ENCODE measurements around the gene KANK4.

The KANK4 gene

GRCh38 chr1:62228883-62229187, 90.4 kb downstream of the KANK4 start:
- ATAC-seq: no peak
- no peak for TF ChIP-seq TCF4 (CRISPR knock-in tag; IDR thresholded peaks at IDR 0.05; ENCODE audit: borderline replicate concordance)
- TF ChIP-seq PATZ1 (CRISPR knock-in tag; IDR thresholded peaks at IDR 0.05; ENCODE audit: borderline replicate concordance): no peak
- no peak for TF ChIP-seq ZFP3 (CRISPR knock-in tag; IDR thresholded peaks at IDR 0.05)
- no peak for TF ChIP-seq OSR1 (CRISPR knock-in tag; IDR thresholded peaks at IDR 0.05)

GRCh38 chr1:62228136-62228882, 90.9 kb downstream of the KANK4 start:
- ATAC-seq: no peak
- TF ChIP-seq ZFP3 (CRISPR knock-in tag; IDR thresholded peaks at IDR 0.05) (no peak), POU6F1 (CRISPR knock-in tag; IDR thresholded peaks at IDR 0.05; ENCODE audit: borderline replicate concordance, low read depth) (no peak), TOX (CRISPR knock-in tag; IDR thresholded peaks at IDR 0.05; ENCODE audit: borderline replicate concordance) (no peak), OSR1 (CRISPR knock-in tag; IDR thresholded peaks at IDR 0.05) (no peak), ARNTL (CRISPR knock-in tag; IDR thresholded peaks at IDR 0.05; ENCODE audit: borderline replicate concordance, low read depth) (no peak), ZFP30 (CRISPR knock-in tag; IDR thresholded peaks at IDR 0.05) (no peak), RARB (CRISPR knock-in tag; IDR thresholded peaks at IDR 0.05) (no peak), TSHZ2 (CRISPR knock-in tag; IDR thresholded peaks at IDR 0.05) (no peak), PPARA (CRISPR knock-in tag; IDR thresholded peaks at IDR 0.05; ENCODE audit: borderline replicate concordance) (no peak), CREB5 (CRISPR knock-in tag; IDR thresholded peaks at IDR 0.05; ENCODE audit: low read depth) (no peak), ZNF8 (CRISPR knock-in tag; IDR thresholded peaks at IDR 0.05) (no peak), ZNF70 (CRISPR knock-in tag; IDR thresholded peaks at IDR 0.05) (no peak), PATZ1 (CRISPR knock-in tag; IDR thresholded peaks at IDR 0.05; ENCODE audit: borderline replicate concordance) (no peak)

- TF ChIP-seq ZFP3 (CRISPR knock-in tag; IDR thresholded peaks at IDR 0.05): no peak
- ATAC-seq: no peak
Measured at GRCh38 chr1:62227496-62227895, 91.7 kb downstream of the KANK4 start.

- no peak for ATAC-seq
- no peak for TF ChIP-seq TCF4 (CRISPR knock-in tag; IDR thresholded peaks at IDR 0.05; ENCODE audit: borderline replicate concordance)
- no peak for TF ChIP-seq POU6F1 (CRISPR knock-in tag; IDR thresholded peaks at IDR 0.05; ENCODE audit: borderline replicate concordance, low read depth)
- TF ChIP-seq ARNTL (CRISPR knock-in tag; IDR thresholded peaks at IDR 0.05; ENCODE audit: borderline replicate concordance, low read depth): no peak
Measured at GRCh38 chr1:62224182-62224581, 95.1 kb downstream of the KANK4 start.
